Erythroblast (primary cell): ENCODE measurements around the gene FGF14.

Experiments used
- GATA1 ChIP-seq: IDR thresholded peaks from 2 replicates; pipeline ENCODE4 v1.6.1; 2011; ENCODE audit warnings: low read depth, mild to moderate bottlenecking, control low read depth, low read length, moderate library complexity
- POLR2A ChIP-seq: IDR thresholded peaks from 2 replicates; pipeline ENCODE4 v1.6.1; 2011; ENCODE audit warnings: mild to moderate bottlenecking, low read length

DNA sequence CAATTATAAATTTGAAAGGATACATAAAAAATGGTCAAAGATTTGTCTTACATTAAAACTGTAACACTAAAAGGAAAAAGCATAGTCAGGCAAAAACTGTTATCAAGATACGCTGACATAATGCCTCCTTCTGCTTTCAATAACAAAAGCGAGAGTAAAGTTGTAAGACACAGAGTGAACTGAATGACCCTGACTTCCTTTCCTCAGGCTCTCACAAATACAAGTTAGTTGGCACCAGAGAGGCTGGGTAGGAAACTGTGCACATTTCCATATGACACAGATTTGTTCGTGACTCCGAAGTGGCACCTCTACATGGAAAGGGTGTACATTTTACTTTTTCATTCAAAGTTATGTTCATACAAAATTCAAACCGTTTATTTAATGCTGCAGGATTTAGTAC, 15.4 kb downstream of the FGF14 start:
- TF ChIP-seq POLR2A = no peak
- TF ChIP-seq GATA1 = no peak
